Transverse colon (tissue), 4 donors: ENCODE measurements around the gene ASB15. TPM values are rescaled to one million over a fixed set of nuclear protein-coding genes. Genes with fewer than 3 reads are reported as not detected.
"Not testable (repeated sequence)": the region's sequence is repeated elsewhere in the genome, so short reads cannot be mapped to it uniquely, and the experiment has no call there.

Experiments
- DNase-seq: peaks from one replicate; pipeline ENCODE4 v3.0.0-alpha.2; 2019
- H3K27ac ChIP-seq, 4 donors: fragments of 200-600 bp; sonication (generic); 2 replicates each; pipeline ENCODE4 v1.5.1; 2016 to 2018; ENCODE audit warnings: inconsistent platforms in 4 of 4
- H3K27me3 ChIP-seq: fragments of 200-600 bp; sonication (generic); 2 replicates; pipeline ENCODE4 v1.5.1; 2017; ENCODE audit warnings: inconsistent platforms
- H3K36me3 ChIP-seq, 4 donors: fragments of 200-600 bp; sonication (generic); 2 replicates each; pipeline ENCODE4 v1.5.1; 2017 to 2019; ENCODE audit warnings: inconsistent platforms in 4 of 4
- H3K4me1 ChIP-seq, 4 donors: fragments of 200-600 bp; sonication (generic); 2 replicates each; pipeline ENCODE4 v1.5.1; 2017 to 2020; ENCODE audit warnings: inconsistent platforms in 4 of 4
- H3K4me3 ChIP-seq, 4 donors: fragments of 200-600 bp; sonication (generic); 1 replicate in 1 of 4; 2 replicates in 3 of 4; pipeline versions ENCODE4 v1.5.1 to v1.6.1; 2017 to 2019; ENCODE audit warnings: inconsistent platforms in 4 of 4
- H3K9me3 ChIP-seq, 2 donors: fragments of 200-600 bp; sonication (generic); 2 replicates each; pipeline ENCODE4 v1.5.1; 2017 to 2019; ENCODE audit warnings: inconsistent platforms in 2 of 2
- CTCF ChIP-seq, 5 experiments: fragments of 200-600 bp in 3 of 5; fragments of 450-650 bp in 2 of 5; sonication (generic) in 3 of 5; IDR thresholded peaks; 1 replicate in 2 of 5; 2 replicates in 3 of 5; pipeline ENCODE4 v1.5.1; 2016 to 2017; ENCODE audit warnings: antibody characterized with exemption in 5 of 5, inconsistent platforms in 3 of 5, mild to moderate bottlenecking in 2 of 5, moderate library complexity in 1 of 5
- EP300 ChIP-seq: sonication (generic); formaldehyde crosslinking; IDR thresholded peaks from one replicate; pipeline ENCODE4 v1.6.1; 2017; ENCODE audit warnings: antibody characterized with exemption, low read depth
- POLR2A ChIP-seq: fragments of 450-650 bp; IDR thresholded peaks from one replicate; pipeline ENCODE4 v1.6.1; 2016; ENCODE audit warnings: antibody characterized with exemption, mild to moderate bottlenecking, moderate library complexity
- POLR2AphosphoS5 ChIP-seq, 3 donors: sonication (generic); formaldehyde crosslinking; IDR thresholded peaks; one replicate each; pipeline ENCODE4 v1.6.1; 2016; ENCODE audit warnings: antibody characterized with exemption in 3 of 3
- WGBS, 2 donors: methylation state at CpG; one replicate each; pipeline ENCODE4 v1.1.5; 2018; ENCODE audit warnings: low coverage in 1 of 2; 5-methylcytosine and 5-hydroxymethylcytosine counted together
- in situ Hi-C, 4 donors: fragments of 200-750 bp; cut with MboI; loops; one replicate each; pipeline versions ENCODE4 v1.15.0 to v1.15.1; 2017; ENCODE audit warnings: low sequenced_read_pairs in 3 of 4, low pct_ligation_motif_present in 1 of 4, low pct_unique_long_range_greater_than_20kb in 1 of 4
- intact Hi-C: fragments of 100-400 bp; cut with DNase I; formaldehyde crosslinking; loops from one replicate; pipeline ENCODE4 v1.15.1; 2023; ENCODE audit warnings: low total_unique reads
- total RNA-seq, 4 donors: library from RNA; depleted of rRNA; stranded (reverse); fragments of >200 nt; gene quantifications; one replicate each; pipeline ENCODE4 v1.1.0, GENCODE V29; 2016

The ASB15 gene
- total RNA-seq, 4 donors from 2014 or later = not detected

GRCh38 chr7:123629281-123629680 lies 27.7 kb downstream of the ASB15 start:
- Histone ChIP-seq H3K27me3 (no peaks in the 10 kb centered on the region), H3K4me3 (no peak overlapping the region), H3K9me3 (no peaks in the 10 kb centered on the region), H3K27ac (no peak overlapping the region), H3K4me1 (no peaks in the 10 kb centered on the region), H3K36me3 (no peaks in the 10 kb centered on the region)
- WGBS, 2 donors = 82 to 92% methylated on average over 1 of the region's 1 CpG
- intact Hi-C loops (no loop called here), in situ Hi-C loops (no loop called here)
- TF ChIP-seq POLR2A (no peak), POLR2AphosphoS5 (IDR thresholded peaks at IDR 0.05) (no peak), CTCF (IDR thresholded peaks at IDR 0.05) (no peak), EP300 (no peak)
- no peak for DNase-seq

- WGBS, 2 donors = 83% methylated on average over 2 of the region's 2 CpGs
- no peak overlapping the region for H3K4me3 ChIP-seq
- H3K27me3 ChIP-seq = no peaks in the 10 kb centered on the region
- no peaks in the 10 kb centered on the region for H3K4me1 ChIP-seq
- H3K36me3 ChIP-seq = no peaks in the 10 kb centered on the region
- H3K9me3 ChIP-seq = no peaks in the 10 kb centered on the region
- intact Hi-C loops (no loop called here), in situ Hi-C loops (no loop called here)
- DNase-seq = no peak
- no peak for TF ChIP-seq CTCF (IDR thresholded peaks at IDR 0.05)
- TF ChIP-seq POLR2A = no peak
- TF ChIP-seq POLR2AphosphoS5 (IDR thresholded peaks at IDR 0.05) = no peak
- TF ChIP-seq EP300 = no peak
- H3K27ac ChIP-seq = no peak overlapping the region
Observed at GRCh38 chr7:123632808-123633207, 31.2 kb downstream of the ASB15 start.

GRCh38 chr7:123633553-123633952 lies 31.9 kb downstream of the ASB15 start:
- intact Hi-C loops = no loop called here
- TF ChIP-seq CTCF (IDR thresholded peaks at IDR 0.05) (no peak), POLR2A (no peak), POLR2AphosphoS5 (IDR thresholded peaks at IDR 0.05) (no peak), EP300 (no peak)

GRCh38 chr7:123634011-123634573 lies 32.5 kb downstream of the ASB15 start:
- in situ Hi-C loops, H3K27me3 ChIP-seq, H3K36me3 ChIP-seq, H3K9me3 ChIP-seq, intact Hi-C loops, H3K4me3 ChIP-seq, H3K4me1 ChIP-seq, H3K27ac ChIP-seq, DNase-seq: not testable (repeated sequence)
- WGBS, 2 donors = 72 to 87% methylated on average over 2 of the region's 2 CpGs

More at GRCh38 chr7:123633553-123633952, 31.9 kb downstream of the ASB15 start:
- no peaks in the 10 kb centered on the region for H3K9me3 ChIP-seq
- H3K4me3 ChIP-seq = no peak overlapping the region
- H3K27me3 ChIP-seq = no peaks in the 10 kb centered on the region
- H3K36me3 ChIP-seq = no peaks in the 10 kb centered on the region
- no peaks in the 10 kb centered on the region for H3K4me1 ChIP-seq
- no peak for DNase-seq
- in situ Hi-C loops = no loop called here
- 77 to 85% methylated on average over 7 of the region's 7 CpGs for WGBS, 2 donors
- H3K27ac ChIP-seq = no peak overlapping the region
